Ammon's horn (tissue), 1 donor: Measurements from ENCODE around the gene DNAJC11.
"Not testable (repeated sequence)": the region's sequence is repeated elsewhere in the genome, so short reads cannot be mapped to it uniquely, and the experiment has no call there.

Source experiments
- DNase-seq: peaks from one replicate; pipeline ENCODE4 v3.0.0-alpha.2; 2016; ENCODE audit warnings: low spot score

DNAJC11 gene

DNA sequence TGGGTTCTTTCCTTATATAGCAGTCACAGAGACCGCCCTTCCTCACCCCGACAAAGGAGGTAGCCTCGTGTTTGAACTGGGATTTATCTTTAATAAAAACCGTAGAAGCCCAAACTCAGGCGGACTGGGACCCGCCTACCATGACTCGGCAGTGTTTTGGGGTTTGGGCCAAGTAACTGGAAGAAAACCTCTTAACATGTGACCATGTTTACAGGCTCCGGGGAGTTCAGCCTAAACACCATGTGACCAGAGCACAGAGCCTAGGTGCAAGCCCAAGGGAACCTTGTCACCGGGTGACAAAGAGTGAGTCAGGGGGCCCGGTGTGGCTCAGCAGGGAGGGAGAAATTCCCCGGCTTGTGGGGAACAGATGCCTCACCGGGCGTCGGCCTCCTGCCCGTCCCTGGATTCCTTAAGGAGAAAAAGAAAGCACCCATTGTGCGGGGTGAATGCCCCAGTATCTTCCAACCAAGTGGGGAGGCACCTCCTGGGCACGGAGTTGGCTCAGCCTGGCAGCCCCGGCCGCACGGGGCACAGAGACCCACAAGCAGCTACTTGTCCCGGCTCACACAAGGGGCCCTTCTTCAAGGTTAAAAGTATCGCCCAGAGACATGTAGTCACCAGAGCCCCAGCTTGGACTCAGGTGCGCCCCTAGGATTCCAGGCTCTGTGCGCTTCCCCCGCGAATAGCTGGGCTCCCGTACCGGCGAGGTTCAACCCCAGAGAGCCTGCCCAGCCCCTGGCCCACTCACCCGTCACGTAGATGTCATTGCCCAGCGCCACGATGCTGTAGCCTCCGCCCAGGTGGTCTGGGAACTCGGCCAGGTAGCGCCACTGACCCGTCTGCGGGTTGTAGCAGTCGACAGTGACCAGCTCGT lies 100.3 kb downstream of the DNAJC11 start:
- peak; percentile 86 for DNase-seq

DNA sequence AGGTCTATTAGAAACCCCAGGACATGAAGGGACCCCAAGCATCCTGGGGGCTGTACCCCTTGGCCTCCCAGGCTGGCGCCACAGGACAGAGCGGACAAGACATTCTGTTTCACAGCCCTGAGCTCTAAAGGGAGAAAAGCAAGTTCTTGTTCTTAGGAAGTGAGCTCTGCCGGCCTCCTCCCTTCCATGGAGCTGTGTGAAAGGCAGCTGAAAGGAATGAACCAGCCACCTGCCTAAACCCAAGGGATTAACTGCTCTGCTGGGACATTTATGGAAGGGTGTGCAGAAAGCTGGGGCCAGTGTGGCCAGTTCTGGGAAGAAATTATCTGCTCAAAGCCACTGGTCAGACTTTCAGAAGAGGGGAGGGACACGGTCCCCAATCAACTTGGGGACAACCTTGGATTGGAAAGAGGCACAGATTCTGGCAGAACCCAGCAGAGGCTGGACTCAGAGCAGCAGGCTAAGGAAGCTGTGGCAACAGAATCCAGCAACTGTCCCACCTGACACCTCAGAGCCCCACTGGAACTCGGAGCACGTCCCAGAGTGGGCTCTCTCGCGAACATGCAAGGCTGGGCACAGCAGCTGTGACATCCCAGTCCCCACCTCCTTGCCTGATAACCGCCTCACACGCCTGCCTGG lies 101.1 kb downstream of the DNAJC11 start:
- no peak for DNase-seq

DNA sequence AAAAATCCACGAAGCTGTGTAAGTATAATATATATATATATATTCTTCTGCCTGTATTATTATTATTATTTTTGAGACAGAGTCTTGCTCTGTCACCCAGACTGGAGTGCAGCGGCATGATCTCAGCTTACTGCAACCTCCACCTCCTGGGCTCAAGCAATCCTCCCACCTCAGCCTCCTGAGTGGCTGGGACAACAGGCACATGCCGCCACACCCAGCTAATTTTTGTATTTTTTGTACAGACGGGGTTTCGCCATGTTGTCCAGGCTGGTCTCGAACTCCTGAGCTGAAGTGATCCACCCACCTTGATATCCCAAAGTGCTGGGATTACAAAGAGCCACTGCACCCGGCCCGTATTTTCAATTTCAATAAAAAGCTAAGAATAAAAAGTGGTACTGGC lies 101.6 kb downstream of the DNAJC11 start:
- DNase-seq = not testable (repeated sequence)

DNA sequence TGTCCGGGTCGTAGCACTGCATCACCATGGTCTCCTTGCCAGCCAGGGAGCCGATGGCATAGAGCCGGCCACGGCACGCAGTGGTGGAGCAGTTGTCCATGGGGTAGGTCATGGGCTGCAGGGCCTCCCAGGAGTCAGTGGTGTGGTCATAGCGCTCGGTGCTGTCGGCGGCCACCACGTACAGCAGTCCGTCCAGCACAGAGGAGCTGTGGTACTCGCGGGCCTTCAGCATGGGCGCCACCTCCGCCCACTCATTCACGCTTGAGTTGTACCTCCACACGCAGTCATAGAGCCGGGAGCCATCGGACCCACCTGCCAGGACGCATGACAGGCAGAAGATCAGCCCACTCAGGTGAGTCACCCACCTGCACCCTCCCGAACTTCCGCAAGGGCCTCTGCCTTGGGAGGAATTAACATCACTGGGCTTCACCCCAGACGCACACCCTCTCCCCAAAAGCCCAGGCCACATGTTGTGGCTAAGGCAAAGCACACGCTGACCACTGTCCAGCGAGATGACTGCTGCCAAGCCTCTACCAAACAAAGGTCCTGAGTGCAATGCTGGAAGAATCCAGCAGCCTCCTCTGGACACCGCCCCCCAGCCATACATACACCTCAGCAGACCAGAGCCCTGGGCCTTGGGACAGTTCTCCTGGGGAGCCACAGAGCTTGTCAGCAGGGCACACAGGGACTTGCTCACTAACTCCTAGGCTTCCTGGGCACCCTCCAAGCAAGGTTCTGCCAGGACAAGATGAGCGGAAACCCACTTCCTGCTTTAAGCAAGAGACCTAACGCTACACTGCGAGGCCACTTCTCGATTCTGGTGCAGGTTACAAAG lies 102.3 kb downstream of the DNAJC11 start:
- DNase-seq = no peak

DNA sequence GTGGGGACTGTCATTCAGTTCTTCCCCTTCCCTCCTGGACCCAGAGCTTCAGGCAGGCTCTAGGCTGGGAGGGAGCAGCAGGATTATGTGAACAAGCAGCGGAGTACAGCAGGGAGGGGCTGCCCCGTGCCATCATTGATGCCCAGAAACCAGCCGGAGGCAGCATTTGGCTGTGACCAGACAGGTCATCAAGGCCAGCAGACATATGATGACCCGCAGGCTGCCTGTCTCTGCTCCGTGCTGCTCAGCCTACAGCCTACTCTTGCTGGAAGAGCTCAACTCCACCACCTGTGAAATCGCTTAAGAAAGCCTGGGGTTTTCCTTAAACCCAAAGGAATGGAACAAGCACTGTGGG lies 103.9 kb downstream of the DNAJC11 start:
- no peak for DNase-seq

DNA sequence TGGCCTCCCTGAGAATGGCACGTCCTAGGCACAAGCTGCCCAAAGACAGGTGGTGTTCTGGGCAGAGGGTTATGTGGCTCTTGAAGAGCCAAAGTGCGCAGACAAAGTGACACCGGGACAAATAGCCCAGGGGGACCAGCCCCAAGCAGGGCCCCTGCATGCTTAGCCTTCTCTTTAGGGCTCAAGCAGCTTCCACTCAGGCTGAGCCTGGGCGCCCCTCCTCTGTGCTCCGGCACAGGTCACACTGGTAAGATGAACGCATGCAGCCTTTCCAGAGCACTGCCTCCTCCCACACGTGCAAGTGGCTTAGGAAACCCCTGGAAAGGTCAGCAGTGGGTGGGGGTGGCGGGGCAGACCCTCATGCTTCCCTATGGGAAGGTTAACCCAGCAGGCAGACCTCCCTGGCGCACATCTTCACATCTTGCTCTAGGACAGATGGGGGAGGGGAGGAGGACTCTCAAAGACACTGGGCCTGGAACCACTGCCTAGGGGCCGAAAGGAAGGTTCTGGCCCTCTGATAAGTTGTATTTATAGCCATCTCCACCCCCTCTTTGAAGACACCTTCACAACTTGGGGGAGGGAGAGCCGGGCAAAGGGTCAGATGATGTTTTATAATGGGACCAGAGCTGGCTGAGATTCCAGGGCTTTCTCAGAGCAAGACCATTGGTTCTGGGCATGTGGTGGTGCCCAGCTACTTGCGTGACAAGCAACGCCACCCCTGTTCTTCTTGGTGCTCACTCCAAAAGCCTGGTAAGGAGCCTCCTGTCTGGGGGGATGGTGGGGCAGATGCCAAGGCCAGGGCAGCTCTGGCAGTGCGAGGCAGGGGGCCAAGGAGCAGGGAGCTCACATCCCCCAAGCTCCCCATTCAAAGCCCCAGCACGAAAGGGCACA lies 104.5 kb downstream of the DNAJC11 start:
- no peak for DNase-seq

DNA sequence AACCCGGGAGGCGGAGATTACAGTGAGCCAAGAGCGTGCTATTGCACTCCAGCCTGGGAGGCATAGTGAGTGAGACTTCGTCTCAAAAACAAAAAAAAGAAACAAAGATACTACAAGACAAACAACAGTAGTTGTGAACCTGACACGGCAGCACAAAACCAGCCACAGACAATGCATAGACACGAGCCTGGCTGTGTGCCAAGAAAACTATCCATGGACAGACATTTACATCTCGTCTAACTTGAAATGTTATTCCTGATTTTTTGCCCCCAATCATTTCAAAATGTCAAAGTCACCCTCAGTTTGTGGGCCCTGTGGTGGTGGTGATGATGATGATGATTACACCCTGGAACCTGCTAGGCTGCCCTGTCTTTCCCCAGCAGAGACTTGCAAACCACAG lies 105.3 kb downstream of the DNAJC11 start:
- DNase-seq = no peak

DNA sequence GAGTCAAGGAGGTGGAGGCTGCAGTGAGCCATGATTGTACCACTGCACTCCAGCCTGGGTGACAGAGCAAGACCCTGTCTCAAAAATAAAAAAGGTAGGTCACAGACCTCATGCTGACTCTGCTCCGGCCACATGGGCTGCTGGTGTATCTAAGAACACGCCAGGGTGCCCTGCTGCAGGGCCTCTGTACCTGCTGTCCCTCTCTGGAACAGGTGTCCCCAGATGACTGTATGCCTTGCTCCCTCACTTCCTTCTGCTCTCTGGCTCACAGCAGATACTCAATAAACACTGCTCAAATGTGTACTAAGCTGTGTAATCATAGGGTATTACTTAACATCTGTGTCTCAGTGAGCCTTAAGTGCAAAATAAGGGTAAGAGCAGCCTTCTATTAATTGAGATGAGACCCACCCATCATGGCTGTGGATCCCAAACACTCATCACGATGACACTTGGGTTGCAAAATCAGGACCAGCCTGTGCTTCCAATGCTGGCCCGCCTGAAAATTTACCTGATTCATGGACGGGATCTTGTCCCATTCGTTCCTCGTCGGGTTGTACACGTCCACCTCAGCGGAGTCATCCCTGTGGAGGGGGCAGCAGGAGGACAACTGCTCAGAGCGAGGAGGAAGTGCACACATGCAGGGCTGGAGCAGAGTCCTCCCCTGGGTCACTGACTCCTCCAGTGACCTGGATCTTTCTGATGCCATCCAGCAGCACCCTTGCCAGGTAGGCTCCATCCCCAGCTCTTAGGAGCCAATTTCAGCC lies 106.5 kb downstream of the DNAJC11 start:
- no peak for DNase-seq

DNA sequence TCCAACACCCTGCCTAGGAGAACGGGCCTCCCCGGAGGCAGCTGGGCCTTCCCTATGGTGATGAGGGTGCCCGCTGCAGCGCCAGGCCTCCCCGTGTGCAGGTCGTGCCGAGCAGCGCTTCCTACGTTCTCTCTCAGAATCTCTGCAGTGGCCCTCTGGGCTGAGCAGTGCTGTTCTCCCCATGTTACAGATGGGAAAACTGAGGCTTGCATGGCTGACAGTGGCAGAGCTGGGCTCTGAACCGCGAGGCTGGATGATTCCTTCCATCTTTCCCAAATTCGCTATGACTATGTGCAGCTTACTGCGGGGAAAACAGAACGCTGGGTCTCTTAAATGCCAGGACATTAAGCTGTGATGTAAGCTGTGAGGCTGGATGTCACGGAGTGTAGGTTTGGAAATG lies 107.8 kb downstream of the DNAJC11 start:
- DNase-seq = no peak

DNA sequence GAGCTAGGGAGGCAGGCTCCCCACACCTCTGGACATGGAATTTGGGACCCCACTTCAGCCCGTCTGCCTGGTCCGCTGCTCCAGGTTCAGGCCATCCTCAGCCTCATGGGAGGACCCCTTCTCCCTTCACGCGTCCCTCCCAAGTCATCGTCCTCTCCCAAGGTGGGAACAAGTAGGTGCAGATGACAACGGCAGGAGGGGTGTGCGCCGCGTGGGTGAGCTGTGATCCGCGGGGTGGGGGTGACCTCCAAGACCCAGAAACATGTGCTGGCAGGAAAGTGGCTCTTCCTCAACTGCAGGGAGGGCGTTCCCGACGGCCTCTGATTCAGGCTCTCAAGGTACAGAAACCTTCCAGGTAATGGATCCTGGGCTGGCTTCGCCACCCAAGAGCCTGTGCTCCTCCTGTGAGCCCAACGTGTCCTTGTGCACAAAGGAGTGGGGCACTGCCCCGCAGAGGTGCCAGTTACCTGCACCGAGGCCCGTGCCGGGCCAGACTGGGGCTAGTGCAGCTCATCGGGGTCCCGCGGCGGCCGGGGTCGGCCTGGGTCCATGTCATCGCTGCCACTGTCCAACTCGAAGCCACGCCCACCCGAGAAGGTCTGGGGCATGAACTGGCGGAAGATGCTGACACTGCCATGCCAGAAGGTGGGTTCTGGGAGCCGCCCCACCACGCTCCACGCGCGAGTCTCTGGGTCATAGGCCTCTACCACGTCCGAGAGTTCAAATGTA lies 108.6 kb downstream of the DNAJC11 start:
- DNase-seq = no peak

DNA sequence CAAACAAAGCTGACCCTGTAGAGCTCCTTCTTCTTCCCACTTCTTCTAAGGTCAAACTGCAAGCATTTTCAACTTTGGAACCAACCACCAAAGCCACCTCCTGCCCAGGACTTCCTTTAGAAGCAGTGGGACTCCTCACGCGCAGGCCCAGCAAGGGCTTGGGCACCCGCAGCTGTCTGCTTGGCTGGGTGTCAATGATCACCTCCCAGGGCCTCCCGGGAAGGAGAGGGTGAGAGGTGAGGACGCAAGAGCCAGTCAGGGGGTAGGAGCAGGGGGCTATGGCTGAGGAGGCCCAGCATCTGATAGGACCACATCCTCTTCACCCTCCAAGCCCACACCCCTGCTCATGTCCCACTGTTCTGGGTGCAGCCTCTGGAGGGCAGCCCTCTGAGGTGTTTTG lies 109.2 kb downstream of the DNAJC11 start:
- no peak for DNase-seq

DNA sequence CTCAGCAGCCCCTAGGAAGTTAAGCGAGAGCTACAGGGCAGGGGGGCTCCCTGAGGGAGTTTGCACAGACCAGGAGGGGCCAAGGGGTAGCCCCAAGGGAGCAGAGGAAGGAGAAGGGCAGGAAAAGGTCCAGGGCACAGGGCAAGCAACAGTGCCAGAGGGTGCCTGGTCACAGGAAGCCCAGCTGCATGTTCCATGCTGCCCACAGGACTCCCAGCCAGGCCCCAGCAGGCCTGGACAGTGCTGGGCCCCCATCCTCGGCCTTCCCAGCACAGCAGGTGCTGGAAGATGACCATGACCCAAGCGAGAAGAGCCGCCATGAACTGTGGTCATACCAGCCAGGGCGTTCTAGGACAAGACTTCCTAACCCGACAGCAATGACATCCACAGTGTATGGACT lies 110.0 kb downstream of the DNAJC11 start:
- DNase-seq = no peak

DNA sequence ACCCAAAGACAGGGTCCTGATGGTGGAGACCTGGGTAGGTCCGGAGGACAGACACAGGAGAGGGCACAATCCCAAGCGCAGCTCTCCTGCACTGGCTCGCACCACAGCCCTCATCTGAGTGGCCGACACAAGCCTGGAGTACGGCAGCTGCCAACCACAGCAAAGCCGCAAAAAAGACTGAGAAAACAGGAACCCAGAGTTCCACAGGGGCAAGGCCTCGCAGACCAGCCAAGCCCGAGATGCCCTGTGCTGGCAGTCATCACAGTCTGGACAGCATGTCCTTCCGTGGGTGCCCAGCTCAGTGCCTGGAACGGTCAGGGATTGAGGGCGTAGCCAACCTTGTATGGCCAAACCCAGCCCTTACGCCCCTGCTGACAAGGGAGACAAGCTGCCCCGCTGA lies 110.4 kb downstream of the DNAJC11 start:
- no peak for DNase-seq

DNA sequence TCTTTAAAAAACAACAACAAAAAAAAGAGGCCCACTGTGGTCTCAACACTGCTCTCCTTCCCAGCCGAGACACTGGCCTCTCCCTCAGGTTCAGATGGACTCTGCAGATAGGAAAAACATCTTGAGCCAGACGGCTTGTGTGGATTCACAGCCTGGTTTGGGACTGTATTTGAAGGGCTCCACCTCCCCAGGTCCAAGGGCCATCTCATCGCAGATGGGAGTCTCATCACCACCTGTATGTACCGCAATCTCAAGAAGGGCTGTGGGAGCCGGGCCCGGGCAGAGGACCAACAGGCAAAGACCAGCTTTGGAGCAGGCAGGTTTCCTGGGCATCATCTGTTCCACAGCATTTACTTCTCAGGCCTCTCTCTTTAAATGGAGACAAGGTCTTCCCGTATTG lies 111.6 kb downstream of the DNAJC11 start:
- DNase-seq = no peak

DNA sequence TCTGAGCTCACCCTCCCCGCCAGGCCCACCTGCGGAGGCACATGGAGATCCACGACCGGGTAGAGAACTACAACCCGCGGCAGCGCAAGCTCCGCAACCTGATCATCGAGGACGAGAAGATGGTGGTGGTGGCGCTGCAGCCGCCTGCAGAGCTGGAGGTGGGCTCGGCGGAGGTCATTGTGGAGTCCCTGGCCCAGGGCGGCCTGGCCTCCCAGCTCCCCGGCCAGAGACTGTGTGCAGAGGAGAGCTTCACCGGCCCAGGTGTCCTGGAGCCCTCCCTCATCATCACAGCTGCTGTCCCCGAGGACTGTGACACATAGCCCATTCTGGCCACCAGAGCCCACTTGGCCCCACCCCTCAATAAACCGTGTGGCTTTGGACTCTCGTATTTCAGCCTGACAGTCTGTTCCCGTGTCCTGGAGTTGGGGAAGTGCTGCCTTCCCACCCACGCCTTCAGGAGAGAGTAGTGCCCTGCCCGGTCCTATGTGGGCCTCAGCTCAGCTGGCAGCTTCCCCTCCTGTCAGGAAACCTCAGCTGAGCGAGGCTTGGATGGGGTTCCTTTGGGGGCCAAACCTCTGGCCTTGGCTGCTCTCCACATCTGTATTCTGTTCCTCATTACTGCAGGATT lies 112.6 kb downstream of the DNAJC11 start:
- no peak for DNase-seq

DNA sequence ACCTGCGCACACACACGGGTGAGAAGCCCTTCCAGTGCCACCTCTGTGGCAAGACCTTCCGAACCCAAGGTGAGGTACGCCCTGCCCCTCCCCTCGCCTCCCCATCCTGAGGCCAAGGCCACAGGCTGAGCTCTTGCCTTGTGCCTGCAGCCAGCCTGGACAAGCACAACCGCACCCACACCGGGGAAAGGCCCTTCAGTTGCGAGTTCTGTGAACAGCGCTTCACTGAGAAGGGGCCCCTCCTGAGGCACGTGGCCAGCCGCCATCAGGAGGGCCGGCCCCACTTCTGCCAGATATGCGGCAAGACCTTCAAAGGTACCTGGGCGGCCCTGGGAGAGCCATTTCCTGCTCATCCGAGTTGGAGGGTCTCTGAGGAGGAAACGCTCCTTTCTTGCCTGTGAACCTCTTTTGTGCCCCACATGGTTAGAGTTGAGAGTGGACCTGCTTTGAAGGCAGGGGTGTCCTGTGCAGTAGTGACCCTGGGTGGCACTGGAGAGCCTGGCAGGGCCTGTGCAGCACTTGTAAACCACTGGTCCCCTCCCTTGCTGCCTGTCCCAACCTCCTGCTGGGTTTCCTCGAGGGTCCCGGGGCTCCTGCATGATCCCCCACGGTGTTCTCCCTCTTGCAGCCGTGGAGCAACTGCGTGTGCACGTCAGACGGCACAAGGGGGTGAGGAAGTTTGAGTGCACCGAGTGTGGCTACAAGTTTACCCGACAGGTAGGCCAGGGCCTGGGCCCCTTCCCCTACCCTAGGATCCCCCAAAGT lies 113.3 kb downstream of the DNAJC11 start:
- no peak for DNase-seq

DNA sequence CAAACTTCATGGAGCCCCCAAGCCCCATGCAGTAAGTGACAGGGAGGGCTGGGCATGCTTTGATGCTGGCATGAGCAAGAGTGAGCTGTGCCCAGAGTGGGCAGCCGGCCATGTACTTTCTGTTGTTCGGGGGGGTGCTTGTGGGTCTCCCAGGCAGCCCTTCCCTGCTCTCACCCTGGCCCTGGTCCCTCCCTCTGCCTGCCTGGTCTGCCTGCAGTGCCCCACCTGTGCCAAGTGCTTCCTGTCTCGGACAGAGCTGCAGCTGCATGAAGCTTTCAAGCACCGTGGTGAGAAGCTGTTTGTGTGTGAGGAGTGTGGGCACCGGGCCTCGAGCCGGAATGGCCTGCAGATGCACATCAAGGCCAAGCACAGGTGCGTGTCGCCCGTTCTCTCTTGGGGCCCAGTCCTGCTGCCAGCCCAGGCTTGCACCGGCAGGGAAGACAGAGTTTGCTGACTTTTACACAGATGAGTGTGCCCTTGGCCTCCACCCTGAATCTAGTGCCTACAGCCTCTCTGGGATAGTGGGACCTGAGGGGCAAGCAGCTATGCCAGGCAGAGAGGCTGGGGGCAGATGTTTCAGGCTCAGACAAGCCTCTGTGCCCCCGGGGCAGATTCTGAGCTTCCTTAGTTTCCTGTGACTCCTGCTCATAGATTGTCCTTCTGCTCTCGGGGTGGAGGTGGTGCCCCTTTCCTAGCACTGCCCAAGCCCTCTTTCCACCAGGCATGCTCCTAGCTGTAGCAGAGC lies 114.2 kb downstream of the DNAJC11 start:
- peak; percentile 87 for DNase-seq

DNA sequence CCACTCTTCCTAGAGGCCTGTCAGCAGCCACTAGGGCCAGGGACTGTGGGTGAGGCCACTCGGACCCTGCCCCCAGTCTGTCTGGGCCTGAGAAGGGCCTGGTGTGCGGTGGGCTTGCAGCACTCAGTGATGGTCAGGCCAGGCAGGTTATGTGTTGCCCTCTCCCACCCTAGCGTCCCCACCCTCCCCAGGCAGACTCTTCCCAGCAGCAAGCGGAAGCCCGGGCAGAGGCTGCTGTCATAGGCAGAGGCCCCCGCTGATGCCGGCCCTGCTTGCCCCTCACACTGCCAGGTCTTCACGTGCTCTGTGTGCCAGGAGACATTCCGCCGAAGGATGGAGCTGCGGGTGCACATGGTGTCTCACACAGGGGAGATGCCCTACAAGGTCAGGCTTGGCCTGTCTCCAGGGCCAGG lies 115.2 kb downstream of the DNAJC11 start:
- DNase-seq = no peak
